ENCODE data around the gene TAPT1. TPM values are rescaled to one million over a fixed set of nuclear protein-coding genes. Genes with fewer than 3 reads are reported as not detected.

Gene TAPT1
- polyA plus RNA-seq, 1 donor from 2014 or later = 34.2 TPM

DNA sequence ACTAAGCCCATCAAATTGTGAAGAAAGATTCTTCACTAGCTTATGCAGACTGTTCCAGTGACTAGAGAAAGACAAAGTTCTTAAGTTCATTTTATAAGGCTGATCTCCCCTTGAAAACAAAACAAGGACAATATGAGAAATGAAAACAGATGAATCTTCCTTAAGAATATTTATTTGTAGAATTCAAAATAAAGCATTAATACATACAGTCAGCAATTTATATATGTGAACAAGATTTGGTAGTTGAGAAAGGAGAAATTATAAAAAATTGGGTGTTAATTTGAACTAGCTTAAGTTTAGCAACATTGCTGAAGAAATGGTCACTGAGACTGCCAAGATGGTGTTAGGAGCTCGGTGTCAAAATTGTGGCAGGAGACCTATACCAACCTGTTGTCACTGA lies 41.4 kb upstream of the TAPT1 start:
- Histone ChIP-seq H3K9me2 (ENCODE audit: insufficient read depth, low read length) (no peaks in the 10 kb centered on the region), H3K27ac (ENCODE audit: low read length) (no peak overlapping the region), H3K4me3 (ENCODE audit: low read length) (no peak overlapping the region), H3K27me3 (ENCODE audit: insufficient read depth, low read depth, low read length) (no peaks in the 10 kb centered on the region), H3F3A (ENCODE audit: insufficient read depth, low read length, poor library complexity, severe bottlenecking) (no peaks in the 10 kb centered on the region), H3K4me2 (ENCODE audit: low read length) (no peak overlapping the region), H3K9ac (ENCODE audit: low read length) (no peak overlapping the region), H3K36me3 (ENCODE audit: insufficient read depth, low read length) (no peaks in the 10 kb centered on the region), H4K20me1 (ENCODE audit: insufficient read depth) (no peaks in the 10 kb centered on the region), H3K9me3 (ENCODE audit: low read length) (no peaks in the 10 kb centered on the region), H3K79me2 (replicated peaks; ENCODE audit: insufficient read depth, low read length) (no peaks in the 10 kb centered on the region), H2AFZ (ENCODE audit: low read depth, low read length) (no peak overlapping the region)
- TF ChIP-seq SMC3 (conservative IDR thresholded peaks at IDR 0.05; ENCODE audit: poor library complexity) = no peak
- TF ChIP-seq EP300 (conservative IDR thresholded peaks at IDR 0.05; ENCODE audit: poor library complexity, severe bottlenecking) = no peak

DNA sequence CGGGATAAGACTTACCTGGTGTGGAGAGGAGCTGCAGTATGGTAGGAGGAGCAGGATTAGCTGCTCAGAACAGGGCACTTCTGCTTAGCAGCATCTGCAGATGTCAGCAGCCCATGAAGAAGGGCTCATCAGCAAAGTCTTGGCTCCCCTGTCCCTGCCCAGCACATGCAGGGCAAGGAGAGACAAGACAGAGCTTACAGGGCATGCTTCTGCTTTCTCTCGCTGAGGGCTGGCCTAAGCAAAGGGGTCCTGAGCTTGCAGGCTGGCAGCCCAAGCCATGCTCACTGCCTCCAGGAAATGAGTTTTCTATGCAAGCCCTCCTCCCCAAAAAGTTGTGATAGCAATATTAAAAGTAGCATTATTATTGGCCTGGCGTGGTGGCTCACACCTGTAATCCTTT lies 39.5 kb upstream of the TAPT1 start:
- no peak for TF ChIP-seq MXI1 (conservative IDR thresholded peaks at IDR 0.05; ENCODE audit: poor library complexity, severe bottlenecking)
- TF ChIP-seq RAD21 (conservative IDR thresholded peaks at IDR 0.05) = no peak
- TF ChIP-seq EP300 (conservative IDR thresholded peaks at IDR 0.05; ENCODE audit: poor library complexity, severe bottlenecking) = no peak
- no peak overlapping the region for H3K4me3 ChIP-seq (ENCODE audit: low read length)
- H3K4me2 ChIP-seq (ENCODE audit: low read length) = no peak overlapping the region
- H3K36me3 ChIP-seq (ENCODE audit: insufficient read depth, low read length) = no peaks in the 10 kb centered on the region
- H3K27ac ChIP-seq (ENCODE audit: low read length) = no peak overlapping the region
- H3K9me3 ChIP-seq (ENCODE audit: low read length) = no peaks in the 10 kb centered on the region
- no peaks in the 10 kb centered on the region for H4K20me1 ChIP-seq (ENCODE audit: insufficient read depth)
- H3K27me3 ChIP-seq (ENCODE audit: insufficient read depth, low read depth, low read length) = no peaks in the 10 kb centered on the region
- H2AFZ ChIP-seq (ENCODE audit: low read depth, low read length) = no peak overlapping the region
- H3F3A ChIP-seq (ENCODE audit: insufficient read depth, low read length, poor library complexity, severe bottlenecking) = no peaks in the 10 kb centered on the region
- no peaks in the 10 kb centered on the region for H3K9me2 ChIP-seq (ENCODE audit: insufficient read depth, low read length)
- no peak overlapping the region for H3K9ac ChIP-seq (ENCODE audit: low read length)
- H3K79me2 ChIP-seq (replicated peaks; ENCODE audit: insufficient read depth, low read length) = no peaks in the 10 kb centered on the region

DNA sequence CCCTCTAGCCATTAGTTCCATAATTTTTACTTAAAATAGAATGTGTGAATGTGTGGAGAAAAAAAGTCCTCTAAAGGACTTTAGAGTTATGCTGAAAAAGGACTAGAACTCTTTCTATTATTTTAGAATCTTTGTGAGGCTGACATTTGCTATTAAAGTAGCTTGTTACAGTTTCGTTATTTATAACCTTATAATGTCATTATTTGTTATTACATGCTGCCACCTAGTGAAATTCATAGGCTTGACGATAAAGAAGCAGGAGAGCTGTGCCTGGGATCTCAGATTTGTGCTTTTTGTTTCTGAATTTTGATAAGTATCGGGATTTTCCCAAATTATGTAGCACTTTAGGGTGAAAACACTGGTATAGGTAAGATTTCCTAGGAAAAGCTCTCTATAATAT lies 38.5 kb upstream of the TAPT1 start:
- H3K27ac ChIP-seq (ENCODE audit: low read length) = no peak overlapping the region
- no peak overlapping the region for H3K4me3 ChIP-seq (ENCODE audit: low read length)
- no peaks in the 10 kb centered on the region for H3K36me3 ChIP-seq (ENCODE audit: insufficient read depth, low read length)
- no peaks in the 10 kb centered on the region for H3F3A ChIP-seq (ENCODE audit: insufficient read depth, low read length, poor library complexity, severe bottlenecking)
- H3K4me2 ChIP-seq (ENCODE audit: low read length) = no peak overlapping the region
- no peaks in the 10 kb centered on the region for H3K9me3 ChIP-seq (ENCODE audit: low read length)
- no peaks in the 10 kb centered on the region for H3K27me3 ChIP-seq (ENCODE audit: insufficient read depth, low read depth, low read length)
- H4K20me1 ChIP-seq (ENCODE audit: insufficient read depth) = no peaks in the 10 kb centered on the region
- no peaks in the 10 kb centered on the region for H3K79me2 ChIP-seq (replicated peaks; ENCODE audit: insufficient read depth, low read length)
- no peak overlapping the region for H3K9ac ChIP-seq (ENCODE audit: low read length)
- TF ChIP-seq TAF1 (IDR thresholded peaks at IDR 0.05; ENCODE audit: low read depth) (no peak), MXI1 (conservative IDR thresholded peaks at IDR 0.05; ENCODE audit: poor library complexity, severe bottlenecking) (no peak), EP300 (conservative IDR thresholded peaks at IDR 0.05; ENCODE audit: poor library complexity, severe bottlenecking) (no peak), EZH2 (IDR thresholded peaks at IDR 0.05; ENCODE audit: borderline replicate concordance, insufficient read depth, low read length, poor library complexity, severe bottlenecking) (no peak), RAD21 (conservative IDR thresholded peaks at IDR 0.05) (peak; percentile 83), SMC3 (conservative IDR thresholded peaks at IDR 0.05; ENCODE audit: poor library complexity) (peak; percentile 84), POLR2AphosphoS5 (IDR thresholded peaks at IDR 0.05) (no peak)
- TF ChIP-seq, protein P1, sequence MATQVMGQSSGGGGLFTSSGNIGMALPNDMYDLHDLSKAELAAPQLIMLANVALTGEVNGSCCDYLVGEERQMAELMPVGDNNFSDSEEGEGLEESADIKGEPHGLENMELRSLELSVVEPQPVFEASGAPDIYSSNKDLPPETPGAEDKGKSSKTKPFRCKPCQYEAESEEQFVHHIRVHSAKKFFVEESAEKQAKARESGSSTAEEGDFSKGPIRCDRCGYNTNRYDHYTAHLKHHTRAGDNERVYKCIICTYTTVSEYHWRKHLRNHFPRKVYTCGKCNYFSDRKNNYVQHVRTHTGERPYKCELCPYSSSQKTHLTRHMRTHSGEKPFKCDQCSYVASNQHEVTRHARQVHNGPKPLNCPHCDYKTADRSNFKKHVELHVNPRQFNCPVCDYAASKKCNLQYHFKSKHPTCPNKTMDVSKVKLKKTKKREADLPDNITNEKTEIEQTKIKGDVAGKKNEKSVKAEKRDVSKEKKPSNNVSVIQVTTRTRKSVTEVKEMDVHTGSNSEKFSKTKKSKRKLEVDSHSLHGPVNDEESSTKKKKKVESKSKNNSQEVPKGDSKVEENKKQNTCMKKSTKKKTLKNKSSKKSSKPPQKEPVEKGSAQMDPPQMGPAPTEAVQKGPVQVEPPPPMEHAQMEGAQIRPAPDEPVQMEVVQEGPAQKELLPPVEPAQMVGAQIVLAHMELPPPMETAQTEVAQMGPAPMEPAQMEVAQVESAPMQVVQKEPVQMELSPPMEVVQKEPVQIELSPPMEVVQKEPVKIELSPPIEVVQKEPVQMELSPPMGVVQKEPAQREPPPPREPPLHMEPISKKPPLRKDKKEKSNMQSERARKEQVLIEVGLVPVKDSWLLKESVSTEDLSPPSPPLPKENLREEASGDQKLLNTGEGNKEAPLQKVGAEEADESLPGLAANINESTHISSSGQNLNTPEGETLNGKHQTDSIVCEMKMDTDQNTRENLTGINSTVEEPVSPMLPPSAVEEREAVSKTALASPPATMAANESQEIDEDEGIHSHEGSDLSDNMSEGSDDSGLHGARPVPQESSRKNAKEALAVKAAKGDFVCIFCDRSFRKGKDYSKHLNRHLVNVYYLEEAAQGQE (IDR thresholded peaks at IDR 0.05; ENCODE audit: borderline replicate concordance) = no peak
- TF ChIP-seq, protein P2, sequence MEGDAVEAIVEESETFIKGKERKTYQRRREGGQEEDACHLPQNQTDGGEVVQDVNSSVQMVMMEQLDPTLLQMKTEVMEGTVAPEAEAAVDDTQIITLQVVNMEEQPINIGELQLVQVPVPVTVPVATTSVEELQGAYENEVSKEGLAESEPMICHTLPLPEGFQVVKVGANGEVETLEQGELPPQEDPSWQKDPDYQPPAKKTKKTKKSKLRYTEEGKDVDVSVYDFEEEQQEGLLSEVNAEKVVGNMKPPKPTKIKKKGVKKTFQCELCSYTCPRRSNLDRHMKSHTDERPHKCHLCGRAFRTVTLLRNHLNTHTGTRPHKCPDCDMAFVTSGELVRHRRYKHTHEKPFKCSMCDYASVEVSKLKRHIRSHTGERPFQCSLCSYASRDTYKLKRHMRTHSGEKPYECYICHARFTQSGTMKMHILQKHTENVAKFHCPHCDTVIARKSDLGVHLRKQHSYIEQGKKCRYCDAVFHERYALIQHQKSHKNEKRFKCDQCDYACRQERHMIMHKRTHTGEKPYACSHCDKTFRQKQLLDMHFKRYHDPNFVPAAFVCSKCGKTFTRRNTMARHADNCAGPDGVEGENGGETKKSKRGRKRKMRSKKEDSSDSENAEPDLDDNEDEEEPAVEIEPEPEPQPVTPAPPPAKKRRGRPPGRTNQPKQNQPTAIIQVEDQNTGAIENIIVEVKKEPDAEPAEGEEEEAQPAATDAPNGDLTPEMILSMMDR (IDR thresholded peaks at IDR 0.05; ENCODE audit: poor library complexity, severe bottlenecking) = peak; percentile 77
- H3K9me2 ChIP-seq (ENCODE audit: insufficient read depth, low read length) = no peaks in the 10 kb centered on the region
- no peak overlapping the region for H2AFZ ChIP-seq (ENCODE audit: low read depth, low read length)
